HG02973 (cell line): ENCODE results near the gene IVD.
A peak's percentile ranks its signal among the peaks of the same experiment; 100 is the strongest.

ENCODE experiments used
- ATAC-seq: cut with Tn5 transposase; IDR thresholded peaks from one replicate; pipeline ENCODE4 v1.9.1; 2021; ENCODE audit warnings: moderate library complexity; ENCODE audit not compliant: unreplicated experiment

Gene IVD

DNA sequence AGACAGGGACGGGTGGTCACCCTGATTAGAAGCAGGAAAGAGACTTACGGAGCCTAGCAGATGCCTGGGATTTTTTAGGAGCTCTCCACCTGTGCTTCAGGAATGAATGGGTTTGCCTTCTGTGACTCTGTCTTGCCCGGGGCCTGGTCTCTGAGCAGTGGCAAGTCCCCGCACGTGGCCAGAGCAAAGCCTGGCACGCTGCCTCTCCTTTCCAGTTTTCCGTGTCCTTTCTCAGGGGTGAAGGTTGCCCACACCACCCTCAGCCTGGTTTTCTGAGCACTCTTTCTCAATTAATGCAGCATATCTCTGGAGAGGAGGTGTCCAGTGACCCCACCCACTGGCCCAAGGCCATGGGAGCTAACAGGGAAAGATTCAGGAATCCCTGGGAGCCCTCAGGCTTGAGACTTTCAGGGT, 50.7 kb downstream of the IVD start:
- ATAC-seq, result no peak

GRCh38 chr15:40456738-40457137, 51.1 kb downstream of the IVD start:
- no peak for ATAC-seq

DNA sequence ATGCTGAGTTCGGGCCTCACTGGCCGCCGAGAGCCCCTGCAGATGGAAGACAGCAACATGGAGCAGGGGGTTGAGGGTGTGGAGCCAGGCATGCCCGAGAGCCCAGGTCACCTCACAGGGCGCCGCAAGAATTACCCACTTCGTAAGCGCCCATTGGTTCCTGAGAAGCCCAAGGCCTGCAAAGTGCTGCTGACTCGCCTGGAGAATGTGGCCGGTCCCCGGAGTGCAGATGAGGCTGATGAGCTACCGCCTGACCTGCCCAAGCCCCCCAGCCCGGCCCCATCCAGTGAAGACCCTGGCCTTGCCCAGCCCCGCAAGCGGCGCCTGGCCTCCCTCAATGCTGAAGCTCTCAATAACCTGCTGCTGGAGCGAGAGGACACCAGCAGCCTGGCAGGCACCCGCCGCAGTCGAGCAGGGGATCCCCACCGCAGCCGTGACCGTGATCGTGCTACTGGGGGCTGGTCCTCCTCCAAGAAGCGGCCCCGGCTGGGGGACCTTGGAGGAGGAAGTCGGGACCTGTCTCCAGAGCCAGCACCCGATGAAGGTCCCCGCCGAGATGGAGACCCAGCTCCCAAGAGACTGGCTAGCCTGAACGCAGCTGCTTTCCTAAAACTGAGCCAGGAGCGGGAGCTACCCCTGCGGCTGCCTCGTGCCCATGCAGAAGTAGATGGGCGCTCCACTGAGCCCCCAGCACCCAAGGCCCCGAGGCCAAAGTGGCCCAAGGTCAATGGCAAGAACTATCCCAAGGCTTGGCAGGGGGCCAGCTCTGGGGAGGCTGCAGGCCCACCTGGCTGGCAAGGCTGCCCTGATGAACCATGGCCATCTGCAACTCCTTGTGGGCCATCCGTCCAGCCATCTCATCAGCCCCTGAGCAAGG, 53.1 kb downstream of the IVD start:
- ATAC-seq, result no peak

DNA sequence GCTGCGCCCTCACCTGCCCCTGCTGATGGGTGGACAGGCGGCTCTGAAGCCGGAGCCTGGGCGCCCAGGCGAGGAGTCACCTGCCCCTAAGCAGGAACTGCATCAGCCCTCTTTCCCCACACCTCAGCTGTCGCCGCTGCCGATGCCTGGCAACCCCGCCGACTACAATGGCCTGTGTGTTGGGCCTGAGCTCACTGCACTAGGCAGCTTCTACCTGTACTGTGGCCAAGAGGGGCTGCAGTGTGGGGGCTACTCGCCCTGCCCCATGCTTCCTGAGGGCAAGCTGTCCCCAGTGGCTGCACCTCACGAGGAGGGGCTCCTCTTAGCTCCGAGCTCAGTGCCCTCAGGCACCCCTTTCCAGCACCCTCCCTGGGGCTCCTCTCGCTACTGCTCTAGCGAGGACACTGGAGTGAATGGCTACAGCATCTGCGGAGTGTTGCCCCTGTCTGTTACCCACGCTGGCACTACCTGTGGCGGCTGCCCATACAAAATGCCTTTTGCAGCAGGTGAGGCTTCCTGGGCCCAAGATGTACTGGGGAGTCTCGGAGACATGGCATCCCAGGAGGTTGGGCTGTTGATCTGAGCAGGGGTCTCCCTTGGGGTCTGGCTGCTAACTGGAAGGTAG, 53.9 kb downstream of the IVD start:
- no peak for ATAC-seq

- ATAC-seq, result no peak
These were observed 54.8 kb downstream of the IVD start for GRCh38 chr15:40460404-40460803.

- no peak for ATAC-seq
These were observed 56.4 kb downstream of the IVD start for GRCh38 chr15:40461958-40462357.

- ATAC-seq, result no peak
These were observed 57.7 kb downstream of the IVD start for GRCh38 chr15:40463279-40463678.

DNA sequence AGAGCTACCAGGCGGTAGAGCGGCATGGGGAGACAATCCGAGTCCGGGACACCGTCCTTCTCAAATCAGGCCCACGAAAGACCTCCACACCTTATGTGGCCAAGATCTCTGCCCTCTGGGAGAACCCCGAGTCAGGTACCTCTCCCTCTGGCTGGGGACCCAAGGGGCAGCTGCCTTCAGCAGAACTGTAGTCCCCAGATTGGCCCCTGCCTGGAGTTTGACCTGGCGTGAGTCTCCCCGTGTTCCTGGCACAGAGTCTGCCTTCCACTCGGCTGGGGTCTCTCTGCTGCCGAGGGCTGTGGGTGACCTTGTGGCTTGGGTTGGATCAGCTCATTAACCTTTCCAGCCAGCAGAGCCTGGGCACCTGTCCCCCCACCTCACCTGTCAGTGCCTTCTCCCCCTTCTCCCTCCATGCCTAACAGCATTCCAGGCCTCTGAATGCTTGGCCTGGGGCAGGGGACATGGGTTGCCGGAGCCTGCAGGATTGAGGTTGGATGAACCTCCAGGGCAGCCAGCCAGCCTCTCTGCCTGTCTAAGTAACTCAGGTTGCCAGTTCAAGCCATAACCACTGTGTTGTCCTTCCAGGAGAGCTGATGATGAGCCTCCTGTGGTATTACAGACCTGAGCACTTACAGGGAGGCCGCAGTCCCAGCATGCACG, 58.4 kb downstream of the IVD start:
- ATAC-seq, result no peak

- ATAC-seq, result no peak
These were observed 59.1 kb downstream of the IVD start for GRCh38 chr15:40464595-40465185.

DNA sequence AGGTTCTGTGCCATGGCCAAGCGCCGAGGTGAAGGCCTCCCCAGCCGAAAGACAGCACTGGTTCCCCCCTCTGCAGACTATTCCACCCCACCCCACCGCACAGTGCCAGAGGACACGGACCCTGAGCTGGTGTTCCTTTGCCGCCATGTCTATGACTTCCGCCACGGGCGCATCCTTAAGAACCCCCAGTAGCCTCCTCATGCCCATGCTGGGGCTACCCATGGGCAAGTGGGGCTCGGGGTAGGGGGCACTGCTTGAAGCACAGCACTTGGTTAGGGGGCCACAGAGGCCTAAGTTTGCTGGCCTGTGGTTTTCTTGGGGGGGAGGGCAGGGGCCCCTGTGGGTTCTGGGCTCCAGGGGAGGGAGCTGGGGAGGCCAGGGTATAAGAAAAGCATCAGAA, 60.3 kb downstream of the IVD start:
- ATAC-seq, result no peak

GRCh38 chr15:40466426-40467260, 61.0 kb downstream of the IVD start:
- no peak for ATAC-seq

- ATAC-seq, result no peak
These were observed 61.6 kb downstream of the IVD start for GRCh38 chr15:40467261-40467615.

- no peak for ATAC-seq
These were observed 63.3 kb downstream of the IVD start for GRCh38 chr15:40468898-40469331.

- no peak for ATAC-seq
These were observed 64.3 kb downstream of the IVD start for GRCh38 chr15:40469776-40470390.

DNA sequence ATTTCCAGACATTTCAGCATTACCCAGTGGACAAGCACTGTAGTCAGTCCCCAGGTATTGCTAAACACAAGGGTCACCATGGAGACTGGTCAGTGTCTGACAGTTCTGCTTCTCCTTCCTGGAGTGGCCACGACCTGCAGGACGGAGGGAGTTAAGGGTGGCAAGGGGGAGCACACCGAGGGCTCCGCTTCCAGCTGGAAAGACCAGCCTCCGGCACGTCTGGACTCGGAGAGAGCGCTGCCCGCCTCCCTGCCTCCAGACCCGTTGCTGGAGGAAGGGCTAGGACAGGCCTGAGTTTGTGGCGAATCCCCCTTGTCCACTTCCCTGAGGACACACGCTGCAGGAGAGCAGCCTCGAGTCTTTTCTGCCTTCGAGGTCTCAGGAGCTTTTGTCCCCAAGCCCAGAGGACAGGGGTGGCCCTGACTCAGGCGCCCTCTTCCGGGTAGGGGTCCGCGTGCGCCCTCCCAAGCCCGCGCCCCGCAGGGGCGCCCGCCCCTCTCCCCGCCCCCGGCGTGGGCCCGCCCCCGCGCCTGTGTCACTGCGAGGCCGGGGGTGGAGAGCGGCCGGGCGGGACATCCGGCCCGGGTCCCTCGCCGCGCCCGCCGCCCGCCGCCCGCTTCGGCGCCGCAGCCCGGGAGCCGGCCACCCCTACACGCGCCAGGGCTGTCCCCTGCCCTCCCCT, 65.0 kb downstream of the IVD start, which contains the start of gene CHST14:
Gene CHST14 (plus strand): TSS at position 562 of the 682 bp plus-strand sequence. CDS start 230 bp downstream, outside the sequence.
- peak; percentile 61 for ATAC-seq
